ENCODE results near the gene PARVB.

PARVB gene

DNA sequence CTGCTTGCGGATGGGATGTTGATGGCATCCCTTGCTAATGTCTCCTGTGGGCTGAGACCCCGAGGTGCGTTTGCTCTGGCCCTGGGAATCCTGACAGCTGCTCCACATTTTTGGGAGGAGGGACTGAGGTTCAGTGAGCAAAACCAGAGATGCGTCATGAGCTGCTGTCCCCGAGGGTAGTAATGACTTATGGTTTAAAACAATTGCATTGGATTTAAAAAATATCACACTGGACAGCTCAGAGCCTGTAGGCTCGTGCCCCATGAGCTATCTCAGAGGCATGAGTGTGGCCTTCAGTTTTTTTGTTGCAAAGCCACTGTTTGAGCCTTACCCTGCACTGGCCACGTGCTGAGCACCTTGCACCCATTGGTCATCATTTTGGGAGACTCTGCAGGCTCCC is 135.7 kb downstream of the PARVB start:
- DNase-seq (ENCODE audit: low read depth in 2 of 2): no peak

DNA sequence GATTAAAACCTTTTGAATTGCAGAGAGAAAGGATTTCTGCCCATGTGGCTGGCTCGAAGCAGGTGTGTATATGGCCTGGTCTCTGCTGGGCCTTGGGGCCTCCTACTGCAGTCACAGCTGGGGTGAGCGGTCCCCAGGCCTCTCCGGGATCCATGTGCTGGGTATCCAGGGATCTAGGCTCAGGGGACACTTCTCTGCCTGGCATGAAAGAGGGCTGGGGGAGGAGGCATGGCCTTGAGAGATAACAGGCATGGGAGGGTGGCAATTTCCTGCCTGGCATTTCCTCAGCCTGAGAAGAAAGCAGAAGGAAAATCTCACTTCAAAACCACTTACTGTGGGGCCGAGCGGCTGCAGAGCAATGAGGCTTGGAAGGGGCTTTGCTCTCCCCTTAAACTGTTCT is 136.3 kb downstream of the PARVB start:
- no peak for DNase-seq (ENCODE audit: low read depth in 2 of 2)

DNA sequence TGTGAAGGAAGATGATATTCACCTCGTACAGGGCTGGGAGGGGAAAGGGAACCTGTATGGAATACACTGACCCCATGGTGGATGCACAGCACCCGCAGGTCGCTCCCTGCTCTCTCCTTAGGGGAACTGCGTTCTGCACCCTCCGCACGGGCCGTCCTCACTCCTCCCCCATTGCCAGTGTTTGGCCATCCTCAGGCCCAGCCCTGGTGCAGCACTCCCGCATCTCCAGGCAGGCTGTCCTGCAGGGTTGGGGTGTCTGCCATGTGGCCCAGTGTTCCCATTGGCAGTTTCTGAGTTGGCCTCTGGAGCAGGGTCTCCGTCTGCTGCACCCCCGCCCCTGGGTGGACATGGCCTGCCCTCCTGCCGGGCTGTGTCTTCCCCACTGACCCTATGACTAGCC is 137.6 kb downstream of the PARVB start:
- no peak for DNase-seq (ENCODE audit: low read depth in 2 of 2)

DNA sequence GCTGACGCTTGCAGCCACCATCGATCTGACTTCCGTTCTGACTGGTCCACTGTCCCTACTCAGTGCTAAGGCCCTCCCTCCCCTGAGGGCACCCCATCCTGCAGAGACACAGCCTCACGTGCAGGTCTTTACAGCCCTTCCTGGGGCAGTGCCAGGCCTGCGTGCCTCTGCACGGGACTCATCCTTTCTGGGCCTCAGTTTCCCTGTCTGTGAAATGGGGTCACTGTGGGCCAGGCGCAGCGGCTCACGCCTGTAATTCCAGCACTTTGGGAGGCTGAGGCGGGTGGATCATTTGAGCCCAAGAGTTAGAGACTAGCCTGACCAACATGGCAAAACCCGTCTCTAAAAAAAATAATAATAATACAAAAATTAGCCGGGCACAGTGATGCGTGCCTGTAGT is 138.9 kb downstream of the PARVB start:
- DNase-seq (ENCODE audit: low read depth in 2 of 2): no peak

DNA sequence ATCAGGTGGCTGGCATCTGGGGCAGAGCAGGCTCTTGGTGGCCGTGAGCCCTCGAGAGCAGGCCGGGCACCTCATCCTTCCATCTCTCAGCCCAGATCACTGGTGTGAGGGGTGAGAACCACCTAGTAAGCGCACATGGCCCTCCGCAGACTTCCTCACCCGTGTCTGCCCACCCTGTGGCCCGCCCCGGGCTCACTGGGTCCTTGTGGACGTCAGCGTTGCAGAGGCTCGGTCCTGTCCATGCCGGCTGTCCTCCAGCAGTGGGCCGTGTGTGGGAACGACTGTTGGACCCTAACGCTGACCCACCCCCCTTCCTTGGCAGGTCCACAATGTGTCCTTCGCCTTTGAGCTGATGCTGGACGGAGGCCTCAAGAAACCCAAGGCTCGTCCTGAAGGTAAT is 139.4 kb downstream of the PARVB start:
- no peak for DNase-seq (ENCODE audit: low read depth in 2 of 2)

DNA sequence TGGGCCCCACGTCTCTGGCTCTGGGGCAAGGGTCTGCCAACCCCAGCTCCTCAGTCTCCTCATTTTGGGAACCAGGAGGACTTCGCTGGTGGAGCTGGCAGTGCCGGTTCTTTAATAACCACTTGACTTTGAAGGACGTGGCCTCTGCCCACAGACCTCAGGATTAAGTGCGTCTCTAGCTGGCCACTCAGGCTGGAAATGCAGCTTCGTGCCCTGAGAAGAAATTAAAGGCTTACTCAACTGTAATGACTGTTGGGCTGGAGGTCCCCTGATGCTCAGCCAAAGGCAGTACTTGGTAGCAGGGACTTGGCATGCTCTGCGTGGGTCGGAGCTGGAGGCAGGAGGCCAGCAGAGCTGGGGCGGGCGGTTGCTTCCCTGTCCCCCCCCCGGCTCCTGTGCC is 139.9 kb downstream of the PARVB start:
- DNase-seq (ENCODE audit: low read depth in 2 of 2): no peak

DNA sequence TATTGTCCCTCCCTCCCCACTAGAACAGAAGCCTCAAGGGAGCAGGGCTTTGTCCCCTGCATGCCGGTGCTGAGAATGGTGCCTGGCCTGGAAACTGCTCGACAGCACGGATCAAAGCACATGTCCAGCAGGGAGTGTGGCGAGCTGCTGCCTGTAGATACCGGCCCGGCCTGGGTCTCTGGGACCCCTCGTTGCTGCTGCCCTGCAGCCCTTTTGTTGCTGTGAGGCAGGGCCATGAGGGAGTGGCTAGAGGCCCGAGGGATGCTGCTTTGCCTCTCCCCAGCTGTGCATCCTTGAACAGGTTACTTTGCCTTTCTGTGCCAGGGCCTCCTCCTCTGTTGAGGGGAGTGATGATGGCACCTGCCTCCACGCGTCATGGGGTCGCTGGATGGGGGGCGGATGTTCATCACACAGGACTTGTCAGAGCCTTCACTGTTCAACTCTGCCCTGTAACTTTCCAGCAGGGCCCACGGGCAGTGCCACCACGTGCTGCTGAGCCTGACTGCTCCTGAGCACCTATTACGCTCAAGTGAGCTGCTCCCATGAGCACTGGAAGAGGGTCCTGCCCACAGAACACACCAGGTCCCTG is 141.3 kb downstream of the PARVB start:
- no peak for DNase-seq (ENCODE audit: low read depth in 2 of 2)

DNA sequence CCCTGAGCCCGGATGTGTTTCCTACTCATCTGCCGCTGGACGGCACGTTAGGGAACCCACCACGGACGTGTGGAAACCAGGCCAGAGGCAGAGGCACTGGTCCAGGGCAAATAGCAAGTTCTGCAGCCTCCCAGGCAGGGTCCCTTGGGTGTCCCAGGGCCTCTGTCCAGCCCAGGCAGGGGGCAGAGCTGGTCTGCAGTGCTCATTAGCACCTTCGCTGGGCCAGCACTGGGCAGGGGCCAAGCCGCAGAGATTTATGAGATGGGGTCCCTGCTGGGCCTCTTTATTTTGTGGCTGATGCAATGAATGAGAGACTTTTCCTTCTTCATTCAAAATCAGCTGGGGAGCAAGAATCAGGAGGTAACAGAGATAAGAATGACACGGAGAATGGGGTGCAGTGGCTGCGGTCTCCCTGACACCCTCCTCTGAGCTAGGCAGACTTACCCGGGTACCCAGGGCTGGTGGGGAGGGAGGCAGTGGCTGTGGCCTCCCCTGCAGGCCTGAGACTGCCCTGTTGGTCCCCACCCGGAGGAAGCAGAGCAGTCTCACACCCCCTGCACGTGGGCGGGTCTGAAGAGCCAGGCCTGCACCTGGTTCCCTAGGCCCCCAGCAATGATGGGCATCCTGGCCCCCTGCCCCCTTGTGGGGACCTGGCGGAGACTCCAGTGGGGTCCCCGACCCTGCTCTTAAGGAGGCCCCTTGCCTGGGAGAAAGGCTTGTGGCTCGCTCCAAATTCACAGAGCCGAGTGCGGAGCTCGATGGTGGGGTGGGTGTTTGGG is 142.6 kb downstream of the PARVB start:
- no peak for DNase-seq (ENCODE audit: low read depth in 2 of 2)

DNA sequence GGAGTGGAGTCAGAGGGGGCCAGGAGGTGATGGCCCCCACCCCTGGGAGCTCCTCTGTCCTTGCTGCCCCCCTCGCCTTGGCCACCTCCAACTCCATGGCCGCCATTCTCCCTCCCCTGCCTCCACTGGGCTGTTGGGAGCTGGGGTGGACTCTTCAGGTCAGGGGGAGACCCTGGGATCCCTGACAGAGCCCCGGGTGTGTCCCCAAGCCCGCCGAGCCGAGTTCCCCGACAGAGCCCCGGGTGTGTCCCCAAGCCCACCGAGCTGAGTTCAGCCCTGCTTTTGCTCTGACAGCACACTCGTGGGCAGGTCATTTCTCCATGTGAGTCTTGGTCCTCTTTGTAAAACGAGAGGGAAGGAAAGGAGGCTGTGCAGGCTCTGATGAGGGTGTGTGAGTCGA is 143.4 kb downstream of the PARVB start:
- DNase-seq (ENCODE audit: low read depth in 2 of 2): no peak

DNA sequence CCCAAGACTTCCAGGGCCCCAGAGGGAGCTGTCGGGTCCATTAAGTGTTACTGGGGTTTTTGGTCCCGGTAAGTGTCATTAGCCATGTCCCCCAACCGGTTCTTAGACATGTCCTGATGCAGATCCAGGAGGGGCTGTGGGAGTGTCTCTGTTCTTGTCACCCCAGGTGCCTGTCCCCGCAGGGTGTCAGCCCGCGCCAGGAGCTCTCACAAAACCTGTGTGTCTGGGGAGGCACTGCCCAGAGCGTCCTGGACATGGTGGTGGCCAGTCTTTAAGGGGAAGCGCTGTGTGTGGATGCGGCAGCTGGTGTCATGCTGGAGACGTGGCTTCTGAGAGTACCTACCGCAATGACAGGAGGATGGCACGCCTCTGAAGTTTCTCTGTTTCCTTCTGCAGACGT is 144.1 kb downstream of the PARVB start:
- DNase-seq (ENCODE audit: low read depth in 2 of 2): no peak

DNA sequence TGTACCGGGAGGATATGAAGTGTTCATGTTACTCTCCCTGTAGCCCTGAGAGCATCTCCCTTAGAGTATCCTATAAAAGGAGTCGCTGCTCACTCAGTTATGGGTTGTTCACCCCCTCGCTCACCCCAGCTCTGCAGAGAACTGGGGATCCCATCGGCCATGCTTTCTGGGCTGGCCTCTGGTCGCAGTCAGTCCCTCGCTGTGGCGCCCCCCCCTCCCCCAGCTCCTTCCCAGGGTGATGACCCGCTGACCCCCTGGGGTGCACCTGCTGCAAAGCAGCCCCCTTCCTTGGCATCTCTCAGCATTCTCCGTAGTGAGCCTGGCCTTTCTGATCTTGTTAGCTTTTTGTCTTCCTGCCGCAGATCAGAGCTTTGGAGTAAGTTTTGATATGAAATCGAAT is 146.4 kb downstream of the PARVB start:
- DNase-seq (ENCODE audit: low read depth in 2 of 2): no peak

DNA sequence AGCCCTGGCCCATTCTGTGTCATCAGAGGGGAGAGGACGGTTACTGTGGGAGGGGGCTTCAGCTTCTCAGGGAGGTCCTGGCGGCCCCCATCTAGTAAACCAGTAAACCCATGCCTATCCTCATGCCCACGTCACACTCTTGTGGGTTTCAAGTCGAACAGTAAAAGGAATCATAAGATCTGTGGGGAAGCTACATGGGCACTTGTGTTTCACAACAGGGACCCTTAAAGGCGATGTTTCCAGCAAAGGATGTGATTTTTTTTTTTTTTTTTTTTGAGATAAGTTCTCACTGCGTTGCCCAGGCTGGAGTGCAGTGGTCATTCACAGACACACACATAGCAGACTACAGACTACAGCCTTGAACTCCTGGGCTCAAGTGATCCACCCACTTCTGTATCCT is 147.5 kb downstream of the PARVB start:
- DNase-seq (ENCODE audit: low read depth in 2 of 2): no peak

DNA sequence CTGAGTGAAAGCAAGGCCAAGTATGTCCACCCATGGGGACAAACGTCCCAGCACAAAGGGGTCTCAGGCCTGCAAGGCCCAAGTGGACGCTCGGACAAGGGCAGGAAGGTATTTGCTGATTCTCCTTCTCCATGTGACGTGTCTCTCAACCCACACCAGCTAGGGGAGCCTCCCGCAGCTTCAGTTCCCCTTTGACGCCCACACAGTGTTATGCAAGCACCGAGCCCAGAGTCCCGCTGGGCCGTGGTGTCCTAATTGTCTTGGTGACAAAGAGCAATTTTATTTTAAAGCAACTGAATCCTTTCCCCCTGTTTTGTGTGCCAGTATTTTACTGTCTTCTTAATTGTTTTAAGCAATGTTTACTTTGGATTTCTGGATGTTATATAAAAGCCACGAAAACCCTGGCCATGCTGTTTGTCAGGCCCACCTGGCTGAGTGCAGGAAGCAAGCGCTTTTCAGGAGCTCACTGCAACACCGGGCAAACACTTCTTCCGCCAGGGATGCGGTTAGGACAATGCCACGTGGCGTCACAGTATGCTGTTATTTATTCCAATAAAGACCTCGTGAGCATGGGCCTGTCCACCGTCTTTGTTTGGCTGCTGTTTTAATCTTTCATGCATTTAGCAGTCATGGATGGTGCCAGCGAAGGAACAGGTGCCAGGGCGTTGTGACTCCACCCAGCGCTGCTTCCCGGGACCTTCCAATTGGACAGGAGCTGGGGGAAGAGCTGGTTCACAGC is 148.4 kb downstream of the PARVB start:
- DNase-seq (ENCODE audit: low read depth in 2 of 2): no peak

DNA sequence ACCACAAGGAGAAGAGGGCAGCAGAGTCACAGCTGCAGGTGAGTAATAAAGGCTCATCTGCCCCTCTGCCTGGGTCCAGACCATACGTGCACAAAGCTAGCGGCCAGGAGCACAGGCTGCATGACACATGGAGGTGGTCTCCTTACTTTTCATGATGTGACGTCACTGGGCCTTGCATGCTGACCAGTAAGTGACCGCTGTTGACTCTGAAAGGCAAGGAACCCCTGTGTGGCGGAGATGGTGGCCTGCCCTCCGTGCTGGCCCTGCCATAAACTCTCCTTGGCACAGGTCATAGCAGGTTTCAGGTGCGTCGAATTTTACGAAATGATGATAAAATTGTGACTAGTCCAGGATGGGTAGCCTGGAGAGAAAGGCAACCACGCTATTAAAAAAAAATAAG is 149.1 kb downstream of the PARVB start:
- no peak for DNase-seq (ENCODE audit: low read depth in 2 of 2)

DNA sequence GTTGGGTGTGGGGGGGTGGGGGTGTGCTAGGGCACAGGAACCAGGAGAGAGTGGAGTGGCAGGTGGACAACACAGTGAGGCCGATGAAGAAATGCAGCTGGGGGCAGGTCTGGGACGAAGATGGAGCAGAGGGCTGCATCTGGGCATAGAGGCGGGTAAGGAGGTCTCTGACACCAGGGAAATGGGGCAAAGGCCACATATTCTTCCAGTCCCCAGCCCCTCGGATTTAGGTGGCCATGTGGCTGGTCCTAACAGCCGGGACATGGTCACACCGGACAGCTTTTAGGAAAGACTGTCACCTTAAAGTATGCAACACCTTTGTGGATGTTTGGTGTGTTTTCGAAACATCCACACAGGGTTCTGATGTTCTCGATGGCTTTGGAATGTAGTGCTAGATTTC is 151.6 kb downstream of the PARVB start:
- DNase-seq (ENCODE audit: low read depth in 2 of 2): no peak

DNA sequence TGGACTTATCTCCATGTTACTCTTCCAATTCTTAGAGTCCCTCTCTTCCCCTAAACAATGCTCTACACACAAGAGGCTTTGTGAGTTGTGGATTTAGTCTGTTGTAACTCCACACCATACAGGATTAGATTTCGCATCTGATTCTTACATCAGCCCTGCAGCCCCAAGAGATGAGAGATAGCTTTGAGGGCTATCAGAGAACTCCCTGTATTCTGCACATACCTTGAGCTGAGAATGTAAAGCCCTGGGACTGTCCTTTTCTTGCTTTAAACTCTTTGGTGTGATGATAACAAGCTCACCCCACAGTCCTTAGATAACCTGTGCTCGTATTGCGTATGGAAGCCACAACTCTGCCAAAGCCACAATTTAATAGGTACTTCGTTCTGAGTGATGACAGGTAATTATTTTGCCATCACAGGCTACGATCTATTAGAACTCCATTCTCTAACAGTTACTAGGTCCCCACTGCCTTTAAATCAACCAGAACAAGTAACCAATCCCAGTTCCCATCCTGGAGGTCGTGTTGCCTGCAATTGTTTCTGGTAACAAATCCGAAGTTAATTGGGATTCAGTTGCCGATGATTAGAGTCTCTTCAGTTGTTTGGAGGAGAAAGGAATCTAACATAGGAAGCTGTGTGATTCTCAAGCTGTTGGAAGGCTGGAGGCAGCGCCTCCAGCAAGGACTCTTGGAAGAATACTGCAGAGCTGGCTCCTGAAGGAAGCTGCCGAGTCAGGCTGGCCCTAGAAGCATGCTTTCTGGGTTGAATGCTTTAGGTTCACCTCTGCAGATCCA is 155.3 kb downstream of the PARVB start:
- no peak for DNase-seq (ENCODE audit: low read depth in 2 of 2)

DNA sequence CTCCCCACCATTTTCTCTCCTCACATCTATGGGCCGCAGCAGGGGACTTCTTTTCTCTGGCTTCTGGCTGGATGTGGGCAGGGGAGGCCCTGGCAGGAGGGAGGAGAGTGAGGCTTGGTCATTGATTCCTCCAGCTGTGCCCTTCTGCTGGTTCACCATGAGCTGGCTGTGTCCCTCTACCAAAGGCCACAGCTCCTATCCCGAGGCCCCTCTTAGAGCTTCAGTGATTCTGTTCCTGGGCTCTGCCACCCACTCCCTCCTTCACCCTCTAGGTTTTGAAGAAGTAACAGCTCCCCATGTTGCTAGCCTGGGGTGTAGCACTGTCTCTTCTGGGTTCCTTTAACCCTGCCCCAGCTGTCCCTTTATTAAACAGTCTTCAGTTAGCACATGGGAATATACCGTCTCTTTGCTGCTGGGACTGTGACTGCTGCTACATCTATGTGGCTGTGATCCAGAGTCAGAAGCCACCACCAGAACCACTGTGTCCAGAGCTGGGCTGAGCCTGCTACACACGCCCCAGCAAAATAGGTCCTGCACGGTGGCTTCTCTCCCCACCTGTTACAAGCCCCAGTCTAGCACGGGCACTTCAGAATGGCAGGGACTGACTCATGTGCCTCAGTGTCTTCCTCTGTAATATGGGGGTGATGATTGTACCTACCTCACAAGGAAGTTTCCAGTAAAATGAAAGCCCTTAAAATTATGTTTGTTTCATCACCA is 156.0 kb downstream of the PARVB start:
- DNase-seq (ENCODE audit: low read depth in 2 of 2): no peak

DNA sequence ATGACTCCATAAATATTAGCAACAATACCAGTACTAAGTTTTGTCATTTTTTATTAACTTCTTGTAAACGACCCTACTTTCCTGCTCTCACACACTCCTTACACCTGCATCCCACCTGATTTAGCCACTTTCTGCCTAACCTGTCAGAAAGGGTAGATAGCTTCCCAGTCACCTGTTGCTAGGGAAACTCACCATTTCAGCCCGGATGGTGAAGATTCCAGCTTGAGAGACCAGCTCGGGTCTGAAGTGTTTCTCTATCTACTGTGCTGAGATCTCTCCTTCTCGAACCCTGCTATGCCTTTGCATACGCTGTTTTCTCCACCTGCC is 156.6 kb downstream of the PARVB start, which contains the start of gene PARVG:
Gene PARVG (plus strand): TSS at position 220 of the 327 bp plus-strand sequence. CDS start 2,405 bp downstream, outside the sequence.
- no peak for DNase-seq (ENCODE audit: low read depth in 2 of 2)

DNA sequence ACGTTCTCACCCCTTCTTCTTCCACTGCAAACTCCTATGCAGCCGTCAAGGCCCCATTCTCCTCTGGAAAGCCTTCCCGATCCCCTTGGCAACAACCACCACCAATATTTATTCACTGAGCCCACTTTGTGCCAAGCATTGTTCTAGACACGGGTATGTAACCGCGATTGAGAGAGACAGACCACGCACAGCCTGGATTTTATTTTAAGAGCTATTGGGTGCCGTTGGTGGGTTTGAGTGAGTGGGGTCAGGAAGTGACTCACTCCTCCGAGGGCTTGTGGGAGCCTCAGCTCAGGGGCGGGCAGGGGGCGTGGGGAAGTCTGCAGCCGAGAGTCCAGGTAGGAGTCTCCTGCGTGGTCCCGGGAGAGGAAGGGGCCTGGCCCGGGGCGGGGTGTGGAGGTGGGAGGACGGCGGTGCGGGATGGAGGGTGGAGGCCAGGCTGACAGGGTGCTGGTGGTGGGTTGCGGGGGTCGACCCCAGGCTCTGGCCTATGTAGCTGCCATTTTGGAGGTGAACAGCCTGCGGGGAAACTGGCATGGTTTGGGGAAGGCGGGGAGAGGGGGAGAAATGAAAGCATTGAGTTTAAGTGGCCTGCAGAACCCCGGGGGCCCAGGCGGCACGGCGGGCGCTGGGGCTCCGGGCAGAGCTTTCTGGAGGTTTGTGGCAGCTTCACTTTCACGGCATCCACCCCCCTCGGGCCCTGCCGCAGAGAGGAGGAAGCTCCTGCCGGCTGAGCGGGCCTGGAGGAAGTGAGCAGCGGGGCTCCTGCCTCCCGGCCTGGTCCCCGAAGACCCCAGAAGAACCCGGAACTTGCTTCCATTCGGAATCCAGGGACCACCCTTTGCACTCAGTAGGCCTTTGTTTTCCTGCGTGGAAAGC is 157.2 kb downstream of the PARVB start:
- DNase-seq (ENCODE audit: low read depth in 2 of 2): peak; percentile 44

DNA sequence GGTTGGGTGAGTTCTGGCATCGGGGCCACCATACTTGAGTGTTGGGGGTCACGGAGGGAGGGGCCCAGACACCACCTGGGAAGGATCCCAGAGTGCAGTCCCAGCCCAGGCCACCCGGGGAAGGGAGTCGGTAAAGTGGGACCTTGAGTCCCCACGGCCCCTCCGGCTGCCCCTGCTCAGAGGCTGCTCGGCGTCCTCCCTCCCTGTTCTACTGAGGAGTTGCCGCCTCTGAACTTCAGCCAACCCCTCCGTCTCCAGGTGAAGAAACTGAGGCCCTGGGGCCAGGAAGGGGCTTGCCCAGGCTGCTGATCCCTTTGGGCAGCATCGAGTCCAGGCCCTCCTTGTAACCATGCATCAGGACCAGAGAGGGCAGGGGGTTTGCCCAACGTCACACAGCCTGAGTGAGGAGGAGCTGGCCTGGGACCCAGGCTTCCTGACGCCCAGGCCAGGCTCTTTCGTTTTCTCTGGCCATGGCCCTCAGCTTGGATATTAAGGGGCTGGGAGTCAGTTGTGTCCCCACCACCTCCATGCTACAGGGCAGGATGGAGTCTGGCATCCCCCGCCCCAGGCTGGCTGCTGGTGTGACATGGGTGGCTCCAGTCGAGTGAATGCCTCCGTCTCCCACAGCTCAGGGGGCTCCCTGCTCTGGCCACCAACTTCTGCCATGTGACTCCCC is 157.9 kb downstream of the PARVB start:
- no peak for DNase-seq (ENCODE audit: low read depth in 2 of 2)

Data from stimulated activated CD8-positive, alpha-beta memory T cell treated with anti-CD3 and anti-CD28 coated beads, Interleukin-2, amount 100 ng/mL, for 1 hour (primary cell).